ENCODE data around the gene PALS1.

The PALS1 gene

DNA sequence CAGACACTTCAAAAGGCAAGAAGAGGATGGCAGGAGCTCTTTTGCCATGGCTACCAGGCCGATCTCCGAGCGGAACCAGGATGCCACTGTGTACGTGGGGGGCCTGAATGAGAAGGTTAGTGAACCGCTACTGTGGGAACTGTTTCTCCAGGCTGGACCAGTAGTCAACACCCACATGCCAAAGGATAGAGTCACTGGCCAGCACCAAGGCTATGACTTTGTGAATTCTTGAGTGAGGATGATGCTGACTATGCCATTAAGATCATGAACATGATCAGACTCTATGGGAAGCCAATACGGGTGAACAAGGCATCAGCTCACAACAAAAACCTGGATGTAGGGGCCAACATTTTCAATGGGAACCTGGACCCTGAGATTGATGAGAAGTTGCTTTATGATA is 42.2 kb upstream of the PALS1 start:
- no peak overlapping the region for H3K9ac ChIP-seq
- H4K20me1 ChIP-seq (ENCODE audit: insufficient read depth), result no peaks in the 10 kb centered on the region
- TF ChIP-seq, protein P1, sequence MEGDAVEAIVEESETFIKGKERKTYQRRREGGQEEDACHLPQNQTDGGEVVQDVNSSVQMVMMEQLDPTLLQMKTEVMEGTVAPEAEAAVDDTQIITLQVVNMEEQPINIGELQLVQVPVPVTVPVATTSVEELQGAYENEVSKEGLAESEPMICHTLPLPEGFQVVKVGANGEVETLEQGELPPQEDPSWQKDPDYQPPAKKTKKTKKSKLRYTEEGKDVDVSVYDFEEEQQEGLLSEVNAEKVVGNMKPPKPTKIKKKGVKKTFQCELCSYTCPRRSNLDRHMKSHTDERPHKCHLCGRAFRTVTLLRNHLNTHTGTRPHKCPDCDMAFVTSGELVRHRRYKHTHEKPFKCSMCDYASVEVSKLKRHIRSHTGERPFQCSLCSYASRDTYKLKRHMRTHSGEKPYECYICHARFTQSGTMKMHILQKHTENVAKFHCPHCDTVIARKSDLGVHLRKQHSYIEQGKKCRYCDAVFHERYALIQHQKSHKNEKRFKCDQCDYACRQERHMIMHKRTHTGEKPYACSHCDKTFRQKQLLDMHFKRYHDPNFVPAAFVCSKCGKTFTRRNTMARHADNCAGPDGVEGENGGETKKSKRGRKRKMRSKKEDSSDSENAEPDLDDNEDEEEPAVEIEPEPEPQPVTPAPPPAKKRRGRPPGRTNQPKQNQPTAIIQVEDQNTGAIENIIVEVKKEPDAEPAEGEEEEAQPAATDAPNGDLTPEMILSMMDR (conservative IDR thresholded peaks at IDR 0.05; ENCODE audit: low read depth, low read length), result no peak
- no peaks in the 10 kb centered on the region for H3K79me2 ChIP-seq (ENCODE audit: insufficient read depth, low read depth)
- no peak overlapping the region for H2AFZ ChIP-seq (ENCODE audit: low read depth)
- no peaks in the 10 kb centered on the region for H3K27me3 ChIP-seq (ENCODE audit: insufficient read depth, low read depth)
- no peak overlapping the region for H3K4me2 ChIP-seq
- H3K4me3 ChIP-seq (IDR thresholded peaks at IDR 0.05; ENCODE audit: insufficient read depth, low read depth, low read length), result no peak overlapping the region
- no peaks in the 10 kb centered on the region for H3K4me1 ChIP-seq (ENCODE audit: low read depth, poor library complexity, severe bottlenecking)
- no peaks in the 10 kb centered on the region for H3K36me3 ChIP-seq (ENCODE audit: insufficient read depth)
- no peak overlapping the region for H3K27ac ChIP-seq

DNA sequence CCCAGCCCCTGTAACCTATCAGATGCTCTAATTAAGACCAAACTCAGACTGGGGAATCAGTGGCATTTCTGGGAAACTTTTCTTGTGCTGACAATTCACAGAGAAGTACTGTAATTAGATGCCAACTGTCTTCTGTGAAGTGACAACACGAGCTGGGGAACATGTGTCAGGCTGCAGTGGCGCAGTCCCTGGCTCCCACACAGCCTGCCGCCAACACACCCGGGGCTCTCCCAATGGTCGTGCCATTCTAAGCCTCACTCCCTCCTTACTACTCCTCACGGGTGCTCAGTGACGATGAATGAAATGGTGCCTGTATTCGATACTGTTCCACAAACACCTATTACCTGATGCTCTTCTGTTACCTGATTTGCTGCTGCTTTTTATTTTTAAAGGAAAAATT is 33.4 kb upstream of the PALS1 start:
- Histone ChIP-seq H3K4me2 (no peak overlapping the region), H3K36me3 (ENCODE audit: insufficient read depth) (no peaks in the 10 kb centered on the region), H4K20me1 (ENCODE audit: insufficient read depth) (no peaks in the 10 kb centered on the region), H3K27me3 (ENCODE audit: insufficient read depth, low read depth) (no peaks in the 10 kb centered on the region), H3K4me1 (ENCODE audit: low read depth, poor library complexity, severe bottlenecking) (no peaks in the 10 kb centered on the region), H2AFZ (ENCODE audit: low read depth) (no peak overlapping the region), H3K79me2 (ENCODE audit: insufficient read depth, low read depth) (no peaks in the 10 kb centered on the region), H3K4me3 (IDR thresholded peaks at IDR 0.05; ENCODE audit: insufficient read depth, low read depth, low read length) (no peak overlapping the region), H3K9ac (no peak overlapping the region), H3K27ac (no peak overlapping the region)
- TF ChIP-seq, protein P1 (conservative IDR thresholded peaks at IDR 0.05; ENCODE audit: low read depth, low read length), result no peak

- no peak overlapping the region for H2AFZ ChIP-seq (ENCODE audit: low read depth)
- H3K36me3 ChIP-seq (ENCODE audit: insufficient read depth), result no peaks in the 10 kb centered on the region
- TF ChIP-seq, protein P1 (conservative IDR thresholded peaks at IDR 0.05; ENCODE audit: low read depth, low read length), result no peak
- no peaks in the 10 kb centered on the region for H4K20me1 ChIP-seq (ENCODE audit: insufficient read depth)
- H3K9ac ChIP-seq, result no peak overlapping the region
- H3K79me2 ChIP-seq (ENCODE audit: insufficient read depth, low read depth), result no peaks in the 10 kb centered on the region
- H3K27me3 ChIP-seq (ENCODE audit: insufficient read depth, low read depth), result no peaks in the 10 kb centered on the region
- H3K4me1 ChIP-seq (ENCODE audit: low read depth, poor library complexity, severe bottlenecking), result no peaks in the 10 kb centered on the region
- no peak overlapping the region for H3K27ac ChIP-seq
- H3K4me2 ChIP-seq, result no peak overlapping the region
- no peak overlapping the region for H3K4me3 ChIP-seq (IDR thresholded peaks at IDR 0.05; ENCODE audit: insufficient read depth, low read depth, low read length)
These were observed 23.1 kb upstream of the PALS1 start for GRCh38 chr14:67218126-67218525.

- H3K27ac ChIP-seq, result no peak overlapping the region
- H3K4me2 ChIP-seq, result no peak overlapping the region
- H3K36me3 ChIP-seq (ENCODE audit: insufficient read depth), result no peaks in the 10 kb centered on the region
- H3K27me3 ChIP-seq (ENCODE audit: insufficient read depth, low read depth), result no peaks in the 10 kb centered on the region
- H3K4me1 ChIP-seq (ENCODE audit: low read depth, poor library complexity, severe bottlenecking), result no peaks in the 10 kb centered on the region
- H3K4me3 ChIP-seq (IDR thresholded peaks at IDR 0.05; ENCODE audit: insufficient read depth, low read depth, low read length), result no peak overlapping the region
- no peaks in the 10 kb centered on the region for H4K20me1 ChIP-seq (ENCODE audit: insufficient read depth)
- no peak overlapping the region for H3K9ac ChIP-seq
- H2AFZ ChIP-seq (ENCODE audit: low read depth), result no peak overlapping the region
- TF ChIP-seq, protein P1 (conservative IDR thresholded peaks at IDR 0.05; ENCODE audit: low read depth, low read length), result no peak
- H3K79me2 ChIP-seq (ENCODE audit: insufficient read depth, low read depth), result no peaks in the 10 kb centered on the region
These were observed 19.8 kb upstream of the PALS1 start for GRCh38 chr14:67221248-67221981.
